Bone marrow (tissue), 2 donors: Measurements from ENCODE around the gene PDLIM5.
"Not testable (repeated sequence)": the region's sequence is repeated elsewhere in the genome, so short reads cannot be mapped to it uniquely, and the experiment has no call there.

Source experiments
- DNase-seq, 2 donors: peaks; one replicate each; lab custom pipeline; 2025; lab: John Stamatoyannopoulos, UW

PDLIM5 gene, protein sequence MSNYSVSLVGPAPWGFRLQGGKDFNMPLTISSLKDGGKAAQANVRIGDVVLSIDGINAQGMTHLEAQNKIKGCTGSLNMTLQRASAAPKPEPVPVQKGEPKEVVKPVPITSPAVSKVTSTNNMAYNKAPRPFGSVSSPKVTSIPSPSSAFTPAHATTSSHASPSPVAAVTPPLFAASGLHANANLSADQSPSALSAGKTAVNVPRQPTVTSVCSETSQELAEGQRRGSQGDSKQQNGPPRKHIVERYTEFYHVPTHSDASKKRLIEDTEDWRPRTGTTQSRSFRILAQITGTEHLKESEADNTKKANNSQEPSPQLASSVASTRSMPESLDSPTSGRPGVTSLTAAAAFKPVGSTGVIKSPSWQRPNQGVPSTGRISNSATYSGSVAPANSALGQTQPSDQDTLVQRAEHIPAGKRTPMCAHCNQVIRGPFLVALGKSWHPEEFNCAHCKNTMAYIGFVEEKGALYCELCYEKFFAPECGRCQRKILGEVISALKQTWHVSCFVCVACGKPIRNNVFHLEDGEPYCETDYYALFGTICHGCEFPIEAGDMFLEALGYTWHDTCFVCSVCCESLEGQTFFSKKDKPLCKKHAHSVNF

GRCh38 chr4:94451695-94452475, at the start of gene PDLIM5:
Gene PDLIM5 (plus strand): TSS chr4:94451942. CDS start chr4:94455289, 3,347 bp downstream.
- DNase-seq: peak; percentile 80 to 81

- DNase-seq: not testable (repeated sequence)
Observed at GRCh38 chr4:94402439-94402838, 49.3 kb upstream of the PDLIM5 start.

DNA sequence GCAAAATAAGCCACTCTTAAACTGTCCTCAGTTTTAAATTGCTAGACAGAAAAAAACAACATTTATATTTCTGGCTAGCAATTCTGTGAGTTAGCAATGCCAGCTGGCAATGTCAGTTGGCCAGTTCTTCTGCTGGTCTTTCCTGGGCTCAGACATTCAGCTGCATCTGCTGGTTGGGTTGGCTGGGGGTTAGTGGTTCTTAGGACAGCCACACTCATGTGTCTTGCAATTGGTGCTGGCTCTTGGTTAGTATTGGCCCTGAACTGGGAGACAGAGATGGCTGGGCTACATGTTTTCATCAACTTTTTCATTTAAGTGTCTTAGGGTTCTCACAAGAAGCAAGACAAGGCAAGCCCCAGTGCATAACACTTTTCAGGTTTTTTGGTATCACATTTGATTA, 48.0 kb upstream of the PDLIM5 start:
- DNase-seq: no peak

- peak; percentile 0 to 85 for DNase-seq
Observed at GRCh38 chr4:94406668-94407437, 44.9 kb upstream of the PDLIM5 start.

GRCh38 chr4:94407846-94408245, 43.9 kb upstream of the PDLIM5 start:
- no peak for DNase-seq

DNA sequence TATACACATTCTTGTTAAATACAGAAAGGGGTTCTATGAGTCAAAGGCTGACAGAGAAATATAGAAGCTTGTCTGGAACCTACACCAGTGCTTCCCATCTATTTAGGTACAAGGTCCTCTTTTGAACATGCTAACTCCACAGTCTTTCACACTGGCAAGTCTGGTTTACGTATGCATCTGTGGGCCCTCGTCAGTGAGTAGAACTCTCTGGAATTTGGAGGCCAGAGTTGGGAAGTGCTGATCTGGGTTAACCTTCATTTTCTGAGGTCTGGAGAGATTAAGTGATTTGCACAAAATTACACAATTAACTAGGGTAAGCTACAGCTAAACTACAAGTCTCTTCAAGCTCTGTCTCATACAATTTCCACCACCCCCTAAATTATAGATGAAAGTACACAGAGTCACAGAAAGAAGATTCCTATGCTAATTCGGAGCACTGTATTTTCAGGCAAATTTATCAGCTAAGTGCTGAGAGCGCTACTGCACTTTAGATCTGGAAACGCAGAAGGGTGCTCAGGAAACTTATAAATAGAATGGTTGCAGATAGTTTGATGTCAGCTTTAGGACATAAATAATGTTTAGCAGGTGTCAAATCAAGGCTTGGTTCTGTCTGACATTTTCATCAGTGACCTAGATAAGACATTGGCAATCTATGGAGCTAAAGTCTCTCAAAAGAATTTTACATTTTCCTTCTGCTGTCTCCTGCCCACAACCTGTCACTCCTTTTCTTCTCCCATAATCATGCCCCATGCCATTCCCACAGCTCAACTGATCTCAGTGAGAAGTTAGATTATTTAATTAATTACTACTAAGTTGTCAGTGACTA, 43.0 kb upstream of the PDLIM5 start:
- no peak for DNase-seq

DNA sequence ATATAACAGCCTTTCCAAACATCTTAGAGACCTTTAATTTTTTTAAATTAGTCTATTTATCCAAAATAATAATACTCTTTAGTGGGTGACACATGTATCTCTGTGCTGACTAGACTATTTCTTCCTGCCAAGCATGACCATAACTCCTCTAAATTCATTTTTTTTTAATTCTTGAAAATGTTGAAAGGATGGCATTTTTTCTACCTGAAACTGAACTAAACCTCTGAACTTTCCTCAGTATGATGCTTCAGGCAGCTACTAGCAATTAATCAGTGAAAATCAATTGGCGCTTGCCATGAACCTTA, 42.4 kb upstream of the PDLIM5 start:
- no peak for DNase-seq

DNA sequence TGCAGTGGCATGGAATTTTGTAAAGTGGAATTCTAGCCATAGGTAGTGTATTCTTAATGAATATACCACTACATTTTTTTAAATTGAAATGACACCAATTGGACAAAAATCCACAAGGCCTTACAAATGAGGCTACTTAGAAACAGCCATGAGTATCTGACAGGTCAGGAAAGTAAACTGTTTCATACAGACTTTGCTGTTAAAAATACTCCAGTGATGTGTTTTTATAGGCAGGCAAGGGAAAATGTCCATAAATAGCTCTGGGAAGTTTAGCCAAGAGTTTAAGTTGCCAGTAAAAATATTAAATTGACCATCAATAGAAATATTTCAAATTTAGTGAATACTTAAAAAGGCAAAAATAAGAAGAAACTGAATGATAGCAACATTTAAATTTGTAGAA, 41.8 kb upstream of the PDLIM5 start:
- no peak for DNase-seq

- no peak for DNase-seq
Observed at GRCh38 chr4:94410678-94411206, 41.0 kb upstream of the PDLIM5 start.

DNA sequence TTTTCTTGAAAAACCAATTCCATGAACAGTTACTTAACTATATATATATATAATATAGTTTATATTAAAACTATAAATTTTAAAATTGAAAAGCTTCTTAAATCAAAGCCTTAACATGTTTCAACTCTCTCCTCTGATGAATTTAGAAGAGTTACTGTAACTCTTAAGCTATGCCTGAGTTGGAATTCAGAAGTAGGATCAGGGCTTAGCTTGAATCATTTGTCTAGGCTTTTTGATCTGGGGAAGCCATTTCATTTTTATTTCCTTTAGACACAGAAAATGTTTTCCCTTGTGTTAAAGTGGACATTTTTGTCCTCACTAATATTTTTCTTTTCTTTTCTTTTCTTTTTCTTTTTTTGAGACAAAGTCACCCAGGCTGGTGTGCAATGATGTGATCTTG, 40.4 kb upstream of the PDLIM5 start:
- no peak for DNase-seq

GRCh38 chr4:94412019-94412657, 39.6 kb upstream of the PDLIM5 start:
- DNase-seq: no peak

- no peak for DNase-seq
Observed at GRCh38 chr4:94412658-94413038, 39.1 kb upstream of the PDLIM5 start.

GRCh38 chr4:94413085-94413840, 38.5 kb upstream of the PDLIM5 start:
- no peak for DNase-seq

DNA sequence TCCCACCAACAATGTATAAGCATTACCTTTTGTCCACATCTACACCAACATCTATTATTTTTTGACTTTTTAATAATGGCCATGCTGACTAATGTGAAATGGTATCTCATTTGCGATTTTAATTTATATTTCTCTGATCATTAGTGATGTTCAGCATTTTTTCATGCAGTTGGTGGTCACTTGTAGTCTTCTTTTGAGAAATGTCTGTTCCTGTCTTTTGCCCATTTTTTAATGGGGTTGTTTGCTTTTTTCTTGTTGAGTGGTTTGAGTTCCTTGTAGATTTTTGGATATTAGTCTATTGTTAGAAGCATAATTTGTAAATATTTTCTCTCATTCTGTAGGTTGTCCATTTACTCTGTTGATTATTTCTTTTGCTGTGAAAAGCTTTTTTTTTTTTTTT, 36.8 kb upstream of the PDLIM5 start:
- no peak for DNase-seq

GRCh38 chr4:94415448-94415847, 36.3 kb upstream of the PDLIM5 start:
- DNase-seq: no peak

- DNase-seq: no peak
Observed at GRCh38 chr4:94416335-94416734, 35.4 kb upstream of the PDLIM5 start.

GRCh38 chr4:94416981-94417380, 34.8 kb upstream of the PDLIM5 start:
- no peak for DNase-seq

DNA sequence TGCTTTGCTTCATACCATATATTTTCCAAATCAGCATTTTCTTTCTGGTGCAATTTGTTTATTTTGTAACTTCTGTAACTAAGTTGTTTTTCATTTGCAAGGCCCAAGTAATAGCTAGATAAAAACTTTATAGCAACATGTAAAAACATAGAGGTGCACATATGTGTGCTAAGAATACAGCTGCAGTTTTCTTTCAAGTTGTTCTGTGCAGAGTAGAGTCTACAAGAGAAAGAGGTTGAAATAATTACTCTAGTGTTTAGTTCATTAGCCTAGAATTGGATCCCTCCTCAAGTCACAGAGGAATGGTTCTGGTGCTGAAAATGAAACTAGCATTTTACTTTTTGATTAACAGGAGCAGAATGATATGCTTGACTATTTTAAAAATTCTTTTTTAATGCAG, 32.2 kb upstream of the PDLIM5 start:
- DNase-seq: no peak

- DNase-seq: no peak
Observed at GRCh38 chr4:94419956-94420355, 31.8 kb upstream of the PDLIM5 start.

- DNase-seq: no peak
Observed at GRCh38 chr4:94420356-94420755, 31.4 kb upstream of the PDLIM5 start.
